ENCODE measurements around the gene PLCB2. TPM values are rescaled to one million over a fixed set of nuclear protein-coding genes. Genes with fewer than 3 reads are reported as not detected.
A peak's percentile ranks its signal among the peaks of the same experiment; 100 is the strongest.

PLCB2 gene
- total RNA-seq, 1 donor from 2014 or later: 4.1 TPM

DNA sequence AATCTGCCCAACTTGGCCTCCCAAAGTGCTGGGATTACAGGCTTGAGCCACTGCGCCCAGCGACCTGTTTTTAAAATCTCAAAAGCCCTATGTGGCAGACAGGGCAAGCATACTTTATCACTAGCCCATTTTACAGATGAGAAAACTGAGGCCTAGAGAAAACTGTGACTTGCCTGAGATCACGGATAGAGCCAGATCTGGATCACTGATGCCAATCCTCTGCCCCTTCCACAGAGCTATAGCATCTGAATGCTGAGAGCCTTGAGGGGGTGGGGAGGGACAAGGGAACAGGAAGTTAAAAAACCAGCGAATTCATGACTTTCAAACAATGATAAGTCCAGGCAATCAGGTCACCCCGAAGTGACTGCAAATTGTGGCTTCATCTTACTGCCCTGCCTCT lies 32.2 kb downstream of the PLCB2 start:
- DNase-seq (ENCODE audit: low spot score in 2 of 2): no peak

GRCh38 chr15:40274350-40275274 lies 33.1 kb downstream of the PLCB2 start:
- FAIRE-seq (no peak), DNase-seq (ENCODE audit: low spot score in 2 of 2) (peak; percentile 72 to 83)

More for the DNA sequence above, 32.2 kb downstream of the PLCB2 start:
- no peak for FAIRE-seq

- no peak for DNase-seq (ENCODE audit: low spot score in 2 of 2)
- no peak for FAIRE-seq
These were observed 34.3 kb downstream of the PLCB2 start for GRCh38 chr15:40273428-40273827.

DNA sequence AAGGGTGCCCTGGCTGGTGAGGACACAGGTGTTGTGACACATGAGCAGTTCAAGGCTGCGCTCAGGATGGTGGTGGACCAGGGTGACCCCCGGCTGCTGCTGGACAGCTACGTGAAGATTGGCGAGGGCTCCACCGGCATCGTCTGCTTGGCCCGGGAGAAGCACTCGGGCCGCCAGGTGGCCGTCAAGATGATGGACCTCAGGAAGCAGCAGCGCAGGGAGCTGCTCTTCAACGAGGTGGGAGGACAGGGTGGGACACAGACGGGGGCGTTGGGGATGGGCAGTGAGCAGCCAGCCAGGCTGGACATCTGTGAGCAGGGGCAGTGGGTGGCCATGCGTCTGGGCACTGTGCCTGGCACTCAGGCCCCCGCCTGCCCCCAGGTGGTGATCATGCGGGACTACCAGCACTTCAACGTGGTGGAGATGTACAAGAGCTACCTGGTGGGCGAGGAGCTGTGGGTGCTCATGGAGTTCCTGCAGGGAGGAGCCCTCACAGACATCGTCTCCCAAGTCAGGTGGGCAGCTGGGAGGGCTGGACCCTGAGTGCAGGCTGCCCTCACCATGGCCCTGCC lies 35.2 kb downstream of the PLCB2 start:
- FAIRE-seq (no peak), DNase-seq (ENCODE audit: low spot score in 2 of 2) (no peak)

DNA sequence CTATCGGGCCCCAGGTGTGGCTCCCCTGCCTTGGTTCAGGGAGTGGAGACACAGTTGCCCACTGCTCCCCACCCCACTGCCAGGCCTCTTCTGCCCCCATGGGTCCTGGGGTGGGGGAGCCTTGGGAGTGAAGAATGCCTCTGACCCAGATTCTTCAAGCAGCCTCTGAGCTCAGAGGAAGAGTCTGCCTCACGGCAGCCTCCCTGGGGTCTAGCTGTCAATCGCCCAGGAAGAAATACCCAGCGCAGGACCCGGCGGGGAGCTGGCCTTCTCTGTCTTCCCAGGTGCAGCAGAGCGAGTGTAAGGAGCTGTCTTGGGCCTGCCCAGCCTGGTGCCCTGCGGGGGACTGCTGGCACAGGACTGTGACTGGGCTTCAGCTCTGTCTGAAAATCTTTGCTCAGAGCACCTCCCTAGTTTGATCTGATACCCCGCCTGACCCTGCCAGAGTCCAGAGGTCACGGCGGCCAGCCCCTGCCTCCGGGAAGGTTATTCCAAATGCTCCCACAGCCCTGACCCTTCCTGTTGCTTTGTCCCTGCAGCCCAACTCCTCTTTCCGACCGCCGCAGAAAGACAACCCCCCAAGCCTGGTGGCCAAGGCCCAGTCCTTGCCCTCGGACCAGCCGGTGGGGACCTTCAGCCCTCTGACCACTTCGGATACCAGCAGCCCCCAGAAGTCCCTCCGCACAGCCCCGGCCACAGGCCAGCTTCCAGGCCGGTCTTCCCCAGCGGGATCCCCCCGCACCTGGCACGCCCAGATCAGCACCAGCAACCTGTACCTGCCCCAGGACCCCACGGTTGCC lies 35.9 kb downstream of the PLCB2 start:
- FAIRE-seq (no peak), DNase-seq (ENCODE audit: low spot score in 2 of 2) (no peak)

DNA sequence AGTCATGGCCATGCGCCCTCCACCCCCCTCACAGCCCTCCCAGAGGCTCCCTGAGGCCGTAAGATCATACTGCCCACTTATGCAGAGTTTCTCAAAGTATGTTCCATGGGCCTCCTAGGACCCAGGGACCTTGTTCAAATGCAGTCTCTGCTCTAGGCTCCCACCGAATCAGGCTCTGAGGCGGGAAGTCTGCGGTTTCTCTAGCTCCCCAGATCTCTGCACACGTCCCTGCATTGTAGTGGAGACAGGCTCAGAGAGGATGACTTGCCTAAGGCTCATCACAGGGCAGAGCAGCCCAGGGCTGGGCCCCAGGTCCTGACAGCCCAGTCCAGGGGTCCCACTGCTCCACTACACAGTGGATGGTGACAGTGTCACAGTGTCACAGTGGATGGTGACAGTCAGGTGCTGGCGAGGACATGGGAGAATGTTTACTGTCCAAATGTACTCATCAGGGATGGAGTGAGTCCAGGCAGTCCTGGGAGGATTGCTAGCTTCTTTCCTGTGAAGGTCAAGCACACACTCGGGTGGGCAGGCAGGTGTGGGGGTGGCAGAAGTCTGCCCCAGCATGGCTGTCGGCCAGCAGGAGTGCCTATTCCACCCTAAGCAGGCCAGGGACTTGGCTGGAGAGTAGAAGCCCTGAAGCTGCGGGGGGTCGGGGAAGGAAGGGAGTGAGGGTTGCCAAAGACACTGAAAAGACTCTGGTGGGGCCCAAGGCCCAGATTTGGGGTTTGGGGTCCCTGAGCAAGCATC lies 37.3 kb downstream of the PLCB2 start:
- FAIRE-seq: no peak
- no peak for DNase-seq (ENCODE audit: low spot score in 2 of 2)

- no peak for DNase-seq (ENCODE audit: low spot score in 2 of 2)
- FAIRE-seq: no peak
These were observed 38.1 kb downstream of the PLCB2 start for GRCh38 chr15:40269604-40270003.

- no peak for FAIRE-seq
- DNase-seq (ENCODE audit: low spot score in 2 of 2): no peak
These were observed 40.1 kb downstream of the PLCB2 start for GRCh38 chr15:40267670-40268069.

DNA sequence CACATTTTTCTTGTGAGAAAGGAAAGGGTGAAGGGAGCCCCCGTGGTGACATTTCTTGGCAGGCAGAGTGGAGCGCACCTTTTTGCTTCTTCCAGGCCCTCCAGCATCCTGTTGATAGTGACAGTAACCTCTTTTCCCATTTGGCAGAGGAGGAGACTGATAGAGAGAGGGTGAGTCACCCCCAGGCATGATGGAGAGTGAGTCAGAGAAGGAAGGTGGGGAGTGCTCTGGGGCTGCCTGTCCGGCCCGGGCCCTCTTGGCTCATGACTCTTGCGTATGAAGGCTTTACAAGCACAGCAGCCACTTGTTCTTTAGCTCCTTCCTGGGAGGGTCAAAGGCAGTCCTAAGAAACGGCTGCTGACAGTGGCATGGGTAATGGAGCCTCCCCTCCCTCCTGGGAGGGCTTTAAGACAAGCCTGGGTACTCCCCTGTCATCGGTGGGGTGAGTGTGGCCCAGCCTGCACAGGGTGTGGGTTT lies 40.9 kb downstream of the PLCB2 start:
- FAIRE-seq (no peak), DNase-seq (ENCODE audit: low spot score in 2 of 2) (no peak)

GRCh38 chr15:40265875-40266274 lies 41.9 kb downstream of the PLCB2 start:
- DNase-seq (ENCODE audit: low spot score in 2 of 2) (no peak), FAIRE-seq (no peak)

- DNase-seq (ENCODE audit: low spot score in 2 of 2) (no peak), FAIRE-seq (no peak)
These were observed 42.4 kb downstream of the PLCB2 start for GRCh38 chr15:40265355-40265754.

DNA sequence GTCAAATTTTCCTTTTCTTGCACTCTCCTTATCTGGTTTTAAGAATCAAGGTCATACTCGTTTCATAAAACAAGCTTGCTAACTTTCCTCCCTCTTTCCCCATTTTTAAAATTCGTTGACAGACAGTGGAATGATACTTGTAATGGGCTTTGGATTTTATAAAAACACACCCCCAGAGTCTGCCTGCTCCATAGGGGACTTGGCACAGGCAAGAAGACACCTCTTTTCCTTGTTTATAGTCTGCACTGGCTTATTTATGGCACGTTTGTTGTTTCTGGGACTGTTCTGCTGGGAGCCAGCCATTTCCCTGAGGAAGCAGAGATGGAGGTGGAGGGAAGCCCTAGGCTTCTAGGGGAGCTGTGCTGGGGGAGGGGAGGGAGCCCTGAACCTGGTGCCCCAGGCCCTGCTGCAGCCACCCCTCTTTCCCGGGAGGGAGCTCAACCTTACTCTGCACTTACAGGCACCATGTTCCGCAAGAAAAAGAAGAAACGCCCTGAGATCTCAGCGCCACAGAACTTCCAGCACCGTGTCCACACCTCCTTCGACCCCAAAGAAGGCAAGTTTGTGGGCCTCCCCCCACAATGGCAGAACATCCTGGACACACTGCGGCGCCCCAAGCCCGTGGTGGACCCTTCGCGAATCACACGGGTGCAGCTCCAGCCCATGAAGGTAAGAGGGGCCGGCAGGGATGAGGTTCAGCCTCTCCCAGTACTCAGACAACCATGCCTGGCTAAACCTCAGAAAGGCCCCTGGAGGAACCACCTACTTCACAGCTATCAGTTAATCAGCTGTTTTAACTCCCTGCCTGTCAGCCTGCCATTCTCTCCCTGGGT lies 43.2 kb downstream of the PLCB2 start:
- no peak for DNase-seq (ENCODE audit: low spot score in 2 of 2)
- no peak for FAIRE-seq

GRCh38 chr15:40263024-40263754 lies 44.5 kb downstream of the PLCB2 start:
- FAIRE-seq (no peak), DNase-seq (ENCODE audit: low spot score in 2 of 2) (no peak)

DNA sequence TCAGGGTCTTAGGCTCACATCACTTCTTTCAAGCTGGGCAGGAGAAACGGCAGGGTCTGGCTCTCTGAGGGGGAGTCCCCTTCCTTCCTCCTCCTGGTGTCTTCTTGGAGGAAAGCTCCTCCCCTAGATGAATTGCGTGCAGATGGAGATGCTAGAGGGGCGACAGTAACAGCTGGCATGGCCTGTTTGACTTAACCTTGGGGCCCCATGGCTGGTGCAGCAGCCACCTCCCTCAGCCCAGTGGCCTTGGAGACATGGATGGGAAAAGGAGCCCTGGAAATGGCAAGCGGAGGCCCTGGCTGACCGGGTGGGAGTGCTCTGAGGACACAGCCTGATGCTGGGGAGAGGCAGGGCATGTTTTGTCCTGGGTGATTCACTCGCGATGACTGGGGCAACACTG lies 48.7 kb downstream of the PLCB2 start:
- FAIRE-seq: no peak
- no peak for DNase-seq (ENCODE audit: low spot score in 2 of 2)

GRCh38 chr15:40258544-40258943 lies 49.2 kb downstream of the PLCB2 start:
- FAIRE-seq (no peak), DNase-seq (ENCODE audit: low spot score in 2 of 2) (no peak)

- FAIRE-seq (no peak), DNase-seq (ENCODE audit: low spot score in 2 of 2) (no peak)
These were observed 49.9 kb downstream of the PLCB2 start for GRCh38 chr15:40257656-40258450.

GRCh38 chr15:40256638-40257235 lies 51.0 kb downstream of the PLCB2 start:
- FAIRE-seq (no peak), DNase-seq (ENCODE audit: low spot score in 2 of 2) (no peak)

DNA sequence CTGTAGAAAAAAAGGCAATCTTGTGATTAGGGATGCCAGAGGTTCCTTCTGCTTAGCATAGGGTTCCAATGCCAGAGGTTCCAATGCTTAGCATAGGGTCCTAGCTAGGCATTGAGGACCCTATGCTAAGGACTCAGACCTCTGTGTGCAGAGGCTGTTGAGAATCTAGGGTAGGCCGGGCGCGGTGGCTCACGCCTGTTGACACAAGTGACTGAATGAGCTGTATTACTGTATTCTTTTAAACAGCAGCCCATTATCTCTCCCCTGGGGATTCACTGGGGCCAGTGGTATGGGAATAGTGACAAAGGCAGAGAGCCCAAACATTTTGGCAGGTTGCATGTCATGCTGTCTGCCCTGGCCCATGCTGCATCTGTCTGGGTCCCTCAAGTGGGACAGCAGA lies 52.7 kb downstream of the PLCB2 start:
- DNase-seq (ENCODE audit: low spot score in 2 of 2) (no peak), FAIRE-seq (no peak)
